Measurements from ENCODE around the gene BABAM2. TPM values are rescaled to one million over a fixed set of nuclear protein-coding genes. Genes with fewer than 3 reads are reported as not detected.

BABAM2 gene
- total and polyA plus RNA-seq, 2 experiments from 2014 or later, result 17.8 to 21.5 TPM

DNA sequence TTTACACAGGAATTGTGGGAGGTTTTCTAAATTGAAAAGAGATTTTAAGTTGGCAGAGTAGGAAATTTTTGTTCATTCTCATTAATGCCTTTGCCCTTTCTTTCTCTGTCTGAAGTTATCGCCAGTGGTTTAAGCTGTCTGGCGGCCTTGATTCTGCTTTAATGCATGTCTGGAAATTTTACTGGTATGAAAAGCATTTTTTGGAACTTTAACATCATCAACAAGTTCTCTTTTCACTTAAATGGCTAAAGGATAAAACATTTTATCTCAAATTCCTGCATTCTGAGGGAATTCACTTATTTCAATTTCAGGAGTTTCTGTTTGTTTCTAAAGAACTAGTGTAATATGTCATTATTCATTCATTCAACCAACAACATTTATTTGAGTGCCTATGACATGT is 268.3 kb downstream of the BABAM2 start:
- H3K27me3 Mint-ChIP-seq (ENCODE audit: insufficient read depth, low read depth, poor library complexity), result peaks cover 1% of the 10 kb centered on the region
- Histone ChIP-seq H3F3A (replicated peaks; ENCODE audit: low read depth) (no peaks in the 10 kb centered on the region), H3K4me3 (no peak overlapping the region), H3K4me1 (ENCODE audit: insufficient read depth) (no peaks in the 10 kb centered on the region), H3K27me3 (ENCODE audit: insufficient read depth) (no peaks in the 10 kb centered on the region), H4K20me1 (replicated peaks; ENCODE audit: insufficient read depth) (no peaks in the 10 kb centered on the region), H3K27ac (ENCODE audit: low read depth) (no peak overlapping the region), H3K36me3 (ENCODE audit: insufficient read depth) (no peaks in the 10 kb centered on the region), H3K4me2 (no peak overlapping the region), H3K9me2 (ENCODE audit: insufficient read depth) (no peaks in the 10 kb centered on the region; the same call in 1 of the 2 replicates), H2AFZ (no peak overlapping the region), H3K79me2 (replicated peaks; ENCODE audit: insufficient read depth) (no peaks in the 10 kb centered on the region)
- H3K9me3 Mint-ChIP-seq, result peaks cover 11% of the 10 kb centered on the region
- no peak overlapping the region for H3K27ac Mint-ChIP-seq
- peaks cover 3% of the 10 kb centered on the region; the same call in 2 of the 3 replicates for H3K36me3 Mint-ChIP-seq (ENCODE audit: low read depth)
- no peak for DNase-seq (ENCODE audit: low spot score)
- TF ChIP-seq, protein P1, sequence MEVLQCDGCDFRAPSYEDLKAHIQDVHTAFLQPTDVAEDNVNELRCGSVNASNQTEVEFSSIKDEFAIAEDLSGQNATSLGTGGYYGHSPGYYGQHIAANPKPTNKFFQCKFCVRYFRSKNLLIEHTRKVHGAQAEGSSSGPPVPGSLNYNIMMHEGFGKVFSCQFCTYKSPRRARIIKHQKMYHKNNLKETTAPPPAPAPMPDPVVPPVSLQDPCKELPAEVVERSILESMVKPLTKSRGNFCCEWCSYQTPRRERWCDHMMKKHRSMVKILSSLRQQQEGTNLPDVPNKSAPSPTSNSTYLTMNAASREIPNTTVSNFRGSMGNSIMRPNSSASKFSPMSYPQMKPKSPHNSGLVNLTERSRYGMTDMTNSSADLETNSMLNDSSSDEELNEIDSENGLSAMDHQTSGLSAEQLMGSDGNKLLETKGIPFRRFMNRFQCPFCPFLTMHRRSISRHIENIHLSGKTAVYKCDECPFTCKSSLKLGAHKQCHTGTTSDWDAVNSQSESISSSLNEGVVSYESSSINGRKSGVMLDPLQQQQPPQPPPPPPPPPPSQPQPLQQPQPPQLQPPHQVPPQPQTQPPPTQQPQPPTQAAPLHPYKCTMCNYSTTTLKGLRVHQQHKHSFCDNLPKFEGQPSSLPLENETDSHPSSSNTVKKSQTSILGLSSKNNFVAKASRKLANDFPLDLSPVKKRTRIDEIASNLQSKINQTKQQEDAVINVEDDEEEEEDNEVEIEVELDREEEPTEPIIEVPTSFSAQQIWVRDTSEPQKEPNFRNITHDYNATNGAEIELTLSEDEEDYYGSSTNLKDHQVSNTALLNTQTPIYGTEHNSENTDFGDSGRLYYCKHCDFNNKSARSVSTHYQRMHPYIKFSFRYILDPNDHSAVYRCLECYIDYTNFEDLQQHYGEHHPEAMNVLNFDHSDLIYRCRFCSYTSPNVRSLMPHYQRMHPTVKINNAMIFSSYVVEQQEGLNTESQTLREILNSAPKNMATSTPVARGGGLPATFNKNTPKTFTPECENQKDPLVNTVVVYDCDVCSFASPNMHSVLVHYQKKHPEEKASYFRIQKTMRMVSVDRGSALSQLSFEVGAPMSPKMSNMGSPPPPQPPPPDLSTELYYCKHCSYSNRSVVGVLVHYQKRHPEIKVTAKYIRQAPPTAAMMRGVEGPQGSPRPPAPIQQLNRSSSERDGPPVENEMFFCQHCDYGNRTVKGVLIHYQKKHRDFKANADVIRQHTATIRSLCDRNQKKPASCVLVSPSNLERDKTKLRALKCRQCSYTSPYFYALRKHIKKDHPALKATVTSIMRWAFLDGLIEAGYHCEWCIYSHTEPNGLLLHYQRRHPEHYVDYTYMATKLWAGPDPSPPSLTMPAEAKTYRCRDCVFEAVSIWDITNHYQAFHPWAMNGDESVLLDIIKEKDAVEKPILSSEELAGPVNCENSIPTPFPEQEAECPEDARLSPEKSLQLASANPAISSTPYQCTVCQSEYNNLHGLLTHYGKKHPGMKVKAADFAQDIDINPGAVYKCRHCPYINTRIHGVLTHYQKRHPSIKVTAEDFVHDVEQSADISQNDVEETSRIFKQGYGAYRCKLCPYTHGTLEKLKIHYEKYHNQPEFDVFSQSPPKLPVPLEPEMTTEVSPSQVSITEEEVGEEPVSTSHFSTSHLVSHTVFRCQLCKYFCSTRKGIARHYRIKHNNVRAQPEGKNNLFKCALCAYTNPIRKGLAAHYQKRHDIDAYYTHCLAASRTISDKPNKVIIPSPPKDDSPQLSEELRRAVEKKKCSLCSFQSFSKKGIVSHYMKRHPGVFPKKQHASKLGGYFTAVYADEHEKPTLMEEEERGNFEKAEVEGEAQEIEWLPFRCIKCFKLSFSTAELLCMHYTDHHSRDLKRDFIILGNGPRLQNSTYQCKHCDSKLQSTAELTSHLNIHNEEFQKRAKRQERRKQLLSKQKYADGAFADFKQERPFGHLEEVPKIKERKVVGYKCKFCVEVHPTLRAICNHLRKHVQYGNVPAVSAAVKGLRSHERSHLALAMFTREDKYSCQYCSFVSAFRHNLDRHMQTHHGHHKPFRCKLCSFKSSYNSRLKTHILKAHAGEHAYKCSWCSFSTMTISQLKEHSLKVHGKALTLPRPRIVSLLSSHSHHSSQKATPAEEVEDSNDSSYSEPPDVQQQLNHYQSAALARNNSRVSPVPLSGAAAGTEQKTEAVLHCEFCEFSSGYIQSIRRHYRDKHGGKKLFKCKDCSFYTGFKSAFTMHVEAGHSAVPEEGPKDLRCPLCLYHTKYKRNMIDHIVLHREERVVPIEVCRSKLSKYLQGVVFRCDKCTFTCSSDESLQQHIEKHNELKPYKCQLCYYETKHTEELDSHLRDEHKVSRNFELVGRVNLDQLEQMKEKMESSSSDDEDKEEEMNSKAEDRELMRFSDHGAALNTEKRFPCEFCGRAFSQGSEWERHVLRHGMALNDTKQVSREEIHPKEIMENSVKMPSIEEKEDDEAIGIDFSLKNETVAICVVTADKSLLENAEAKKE (CRISPR knock-in tag; IDR thresholded peaks at IDR 0.05), result no peak
- TF ChIP-seq REST (IDR thresholded peaks at IDR 0.05; ENCODE audit: unreplicated experiment) (no peak), STAT1 (IDR thresholded peaks at IDR 0.05; ENCODE audit: unreplicated experiment) (no peak)
- TF ChIP-seq, protein P2, sequence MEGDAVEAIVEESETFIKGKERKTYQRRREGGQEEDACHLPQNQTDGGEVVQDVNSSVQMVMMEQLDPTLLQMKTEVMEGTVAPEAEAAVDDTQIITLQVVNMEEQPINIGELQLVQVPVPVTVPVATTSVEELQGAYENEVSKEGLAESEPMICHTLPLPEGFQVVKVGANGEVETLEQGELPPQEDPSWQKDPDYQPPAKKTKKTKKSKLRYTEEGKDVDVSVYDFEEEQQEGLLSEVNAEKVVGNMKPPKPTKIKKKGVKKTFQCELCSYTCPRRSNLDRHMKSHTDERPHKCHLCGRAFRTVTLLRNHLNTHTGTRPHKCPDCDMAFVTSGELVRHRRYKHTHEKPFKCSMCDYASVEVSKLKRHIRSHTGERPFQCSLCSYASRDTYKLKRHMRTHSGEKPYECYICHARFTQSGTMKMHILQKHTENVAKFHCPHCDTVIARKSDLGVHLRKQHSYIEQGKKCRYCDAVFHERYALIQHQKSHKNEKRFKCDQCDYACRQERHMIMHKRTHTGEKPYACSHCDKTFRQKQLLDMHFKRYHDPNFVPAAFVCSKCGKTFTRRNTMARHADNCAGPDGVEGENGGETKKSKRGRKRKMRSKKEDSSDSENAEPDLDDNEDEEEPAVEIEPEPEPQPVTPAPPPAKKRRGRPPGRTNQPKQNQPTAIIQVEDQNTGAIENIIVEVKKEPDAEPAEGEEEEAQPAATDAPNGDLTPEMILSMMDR (conservative IDR thresholded peaks at IDR 0.05; ENCODE audit: low read depth in 2 of 2), result no peak
- H3K4me1 Mint-ChIP-seq, result no peaks in the 10 kb centered on the region
- no peak overlapping the region for H3K4me3 Mint-ChIP-seq
- ATAC-seq, result no peak
